Aorta (tissue), 5 donors: ENCODE measurements around the gene TMC4. TPM values are rescaled to one million over a fixed set of nuclear protein-coding genes. Genes with fewer than 3 reads are reported as not detected.
"Not testable (repeated sequence)": the region's sequence is repeated elsewhere in the genome, so short reads cannot be mapped to it uniquely, and the experiment has no call there.

Source experiments
- ATAC-seq: fragments of 200-7000 bp; cut with Tn5 transposase; one replicate; pipeline ENCODE4 v1.9.1; 2022; ENCODE audit warnings: moderate library complexity; ENCODE audit not compliant: low FRiP score
- DNase-seq, 2 donors: peaks; one replicate each; pipeline ENCODE4 v3.0.0-alpha.2; 2020
- H3K27ac ChIP-seq, 2 donors: one replicate each; pipeline ENCODE4 v1.5.1; 2013; ENCODE audit warnings: low read length in 2 of 2, mild to moderate bottlenecking in 2 of 2, moderate library complexity in 2 of 2, control low read depth in 1 of 2, inconsistent platforms in 1 of 2, low read depth in 1 of 2
- H3K27me3 ChIP-seq, 2 donors: one replicate each; pipeline ENCODE4 v1.6.1; 2013; ENCODE audit warnings: control low read depth in 1 of 2, low read length in 1 of 2, mild to moderate bottlenecking in 1 of 2, moderate library complexity in 1 of 2; ENCODE audit not compliant: insufficient read depth in 2 of 2, control insufficient read depth in 1 of 2
- H3K36me3 ChIP-seq, 2 donors: one replicate each; pipeline ENCODE4 v1.6.1; 2013; ENCODE audit warnings: control low read depth in 1 of 2, low read length in 1 of 2, mild to moderate bottlenecking in 1 of 2; ENCODE audit not compliant: insufficient read depth in 2 of 2, control insufficient read depth in 1 of 2
- H3K4me1 ChIP-seq, 2 donors: one replicate each; pipeline ENCODE4 v1.6.1; 2013; ENCODE audit warnings: low read length in 2 of 2, control low read depth in 1 of 2, mild to moderate bottlenecking in 1 of 2, moderate library complexity in 1 of 2; ENCODE audit not compliant: insufficient read depth in 2 of 2, control insufficient read depth in 1 of 2
- H3K4me3 ChIP-seq, 2 donors: one replicate each; pipeline ENCODE4 v1.5.1; 2013; ENCODE audit warnings: low read length in 2 of 2, control low read depth in 1 of 2, mild to moderate bottlenecking in 1 of 2
- H3K9me3 ChIP-seq: one replicate; pipeline ENCODE4 v1.6.1; 2013; ENCODE audit warnings: mild to moderate bottlenecking, low read length; ENCODE audit not compliant: control insufficient read depth
- WGBS, 2 donors: extraction: QIAGEN DNeasy Blood & Tissue Kit; methylation state at CpG; one replicate each; pipeline ENCODE4 v1.1.7; 2013; 5-methylcytosine and 5-hydroxymethylcytosine counted together
- intact Hi-C, 2 donors: fragments of 100-400 bp; cut with DNase I; formaldehyde crosslinking; loops; one replicate each; pipeline versions ENCODE4 v1.14.2 to v1.15.0; 2022
- long read RNA-seq, 2 donors: library from polyadenylated mRNA; unstranded; transcript quantifications; one replicate each; pipeline ENCODE4 v2.0.0, GENCODE V29; 2020 to 2021
- polyA plus RNA-seq, 2 donors: library from polyadenylated mRNA; stranded (reverse); fragments of 200-250 nt; gene quantifications; one replicate each; pipeline ENCODE4 v1.2.3, GENCODE V29; 2013
- total RNA-seq, 2 donors: library from RNA; stranded (reverse); fragmentation: NEBNext Ultra II Directional; extraction: Animal tissue kit (Norgen Biotek cat#: 25700); gene quantifications; one replicate each; pipeline ENCODE4 v1.2.1, GENCODE V29; 2021
- donor health status: healthy with polysubstance abuse.
- donor health status: Bipolar disorder and iron deficiency.
- donor health status: DM: no; HTN: no; CAD: no.
- donor health status: DM: no; HTN: no; CAD: no.
- donor health status: DM: yes; HTN: yes; CAD: no.

Gene TMC4
- total RNA-seq (1 to 10 TPM; 1.2 to 7.4 TPM), polyA plus RNA-seq (10 to 100 TPM in 1 of 2 donors, under 1 TPM in 1; 0.08 to 15.8 TPM)
- long read RNA-seq, donor 1 = 0 reads
- long read RNA-seq, donor 2, partial matches to known transcripts = 1 of 5 reads
- long read RNA-seq, donor 2, other reads (novel, unspliced or antisense) = 4 of 5 reads

GRCh38 chr19:54172471-54173358 is at the start of gene TMC4:
TMC4 (minus strand) TSS chr19:54173160; CDS start chr19:54173117, 43 bp downstream.
- H3K9me3 ChIP-seq = no peaks in the 10 kb centered on the region
- no peak within 1 kb of the TSS for H3K27ac ChIP-seq
- DNase-seq (no peak), ATAC-seq (no peak)
- intact Hi-C loops = no loop called here
- no peaks in the 10 kb centered on the region for H3K4me1 ChIP-seq
- no peaks in the 10 kb centered on the region for H3K36me3 ChIP-seq
- H3K27me3 ChIP-seq = no peaks in the 10 kb centered on the region
- WGBS, 2 donors = 9% methylated on average over 13 of the region's 13 CpGs
- H3K4me3 ChIP-seq = no peak within 1 kb of the TSS

DNA sequence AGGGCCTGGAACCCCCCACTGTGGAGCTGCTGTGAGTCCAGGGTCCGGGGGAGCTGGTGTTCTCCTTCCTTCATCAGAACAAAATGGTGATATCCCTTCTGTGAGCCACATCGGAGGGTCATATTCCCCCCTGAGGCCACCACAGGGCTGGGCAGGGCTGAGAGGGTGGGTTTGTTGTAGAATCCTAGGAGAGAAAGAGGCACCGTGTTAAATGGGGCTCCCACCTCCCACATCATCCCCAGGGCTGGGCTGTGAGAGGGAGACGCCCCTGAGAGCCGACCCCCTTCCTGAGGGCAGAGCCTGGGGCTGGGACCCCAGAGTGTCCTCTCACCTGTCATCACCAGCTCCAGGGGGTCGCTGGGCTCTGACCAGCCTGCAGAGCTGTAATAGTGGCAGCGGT is 49.0 kb upstream of the TMC4 start:
- H3K4me1 ChIP-seq, H3K27me3 ChIP-seq, ATAC-seq, DNase-seq, H3K36me3 ChIP-seq, H3K27ac ChIP-seq, H3K4me3 ChIP-seq, H3K9me3 ChIP-seq: not testable (repeated sequence)
- 72 to 74% methylated on average over 6 to 7 of the region's 7 CpGs for WGBS, 2 donors
- intact Hi-C loops = loop anchor here in 1 of 2 donors (2.0 kb wide), 1 partner anchor 17 kb away; no protein-coding TSS in a partner anchor

GRCh38 chr19:54219702-54220101 is 46.7 kb upstream of the TMC4 start:
- intact Hi-C loops, ATAC-seq, H3K9me3 ChIP-seq, H3K4me3 ChIP-seq, H3K4me1 ChIP-seq, H3K27ac ChIP-seq, H3K27me3 ChIP-seq, H3K36me3 ChIP-seq: not testable (repeated sequence)
- peak in 1 of 2 donors; percentile 44 for DNase-seq
- 79 to 83% methylated on average over 2 to 5 of the region's 5 CpGs for WGBS, 2 donors

GRCh38 chr19:54218960-54219661 is 46.2 kb upstream of the TMC4 start:
- Histone ChIP-seq H3K4me1 (no peaks in the 10 kb centered on the region), H3K27me3 (no peaks in the 10 kb centered on the region), H3K4me3 (no peak overlapping the region), H3K27ac (no peak overlapping the region), H3K36me3 (no peaks in the 10 kb centered on the region), H3K9me3 (no peaks in the 10 kb centered on the region)
- ATAC-seq = no peak
- intact Hi-C loops = no loop called here
- WGBS, 2 donors = 90 to 92% methylated on average over 27 of the region's 27 CpGs
- peak in 1 of 2 donors; percentile 42 for DNase-seq

DNA sequence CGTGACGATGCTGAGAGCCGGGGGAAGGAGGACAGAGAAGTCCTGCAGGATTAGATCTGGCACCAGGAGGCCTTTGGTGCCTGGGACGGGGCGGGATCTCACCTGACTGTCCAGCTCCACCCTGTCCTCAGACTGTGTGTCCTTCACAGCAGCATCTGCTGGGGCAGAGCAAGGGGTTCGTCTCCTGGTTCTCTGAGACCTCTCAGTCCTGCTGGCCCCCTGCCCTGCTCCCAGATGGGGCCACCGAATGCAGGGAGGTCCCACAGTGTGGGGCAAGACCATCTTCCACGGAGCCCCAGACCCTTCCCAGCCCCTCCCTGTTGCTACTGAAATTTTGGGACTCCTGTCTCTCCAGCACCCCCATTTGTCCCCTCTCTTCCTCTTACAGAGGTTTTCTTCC is 45.3 kb upstream of the TMC4 start:
- no peak for DNase-seq
- ATAC-seq = no peak
- Histone ChIP-seq H3K27me3 (no peaks in the 10 kb centered on the region), H3K4me1 (no peaks in the 10 kb centered on the region), H3K4me3 (no peak overlapping the region), H3K9me3 (no peaks in the 10 kb centered on the region), H3K27ac (no peak overlapping the region), H3K36me3 (no peaks in the 10 kb centered on the region)
- WGBS, 2 donors = 78 to 85% methylated on average over 5 to 8 of the region's 8 CpGs
- intact Hi-C loops = no loop called here

DNA sequence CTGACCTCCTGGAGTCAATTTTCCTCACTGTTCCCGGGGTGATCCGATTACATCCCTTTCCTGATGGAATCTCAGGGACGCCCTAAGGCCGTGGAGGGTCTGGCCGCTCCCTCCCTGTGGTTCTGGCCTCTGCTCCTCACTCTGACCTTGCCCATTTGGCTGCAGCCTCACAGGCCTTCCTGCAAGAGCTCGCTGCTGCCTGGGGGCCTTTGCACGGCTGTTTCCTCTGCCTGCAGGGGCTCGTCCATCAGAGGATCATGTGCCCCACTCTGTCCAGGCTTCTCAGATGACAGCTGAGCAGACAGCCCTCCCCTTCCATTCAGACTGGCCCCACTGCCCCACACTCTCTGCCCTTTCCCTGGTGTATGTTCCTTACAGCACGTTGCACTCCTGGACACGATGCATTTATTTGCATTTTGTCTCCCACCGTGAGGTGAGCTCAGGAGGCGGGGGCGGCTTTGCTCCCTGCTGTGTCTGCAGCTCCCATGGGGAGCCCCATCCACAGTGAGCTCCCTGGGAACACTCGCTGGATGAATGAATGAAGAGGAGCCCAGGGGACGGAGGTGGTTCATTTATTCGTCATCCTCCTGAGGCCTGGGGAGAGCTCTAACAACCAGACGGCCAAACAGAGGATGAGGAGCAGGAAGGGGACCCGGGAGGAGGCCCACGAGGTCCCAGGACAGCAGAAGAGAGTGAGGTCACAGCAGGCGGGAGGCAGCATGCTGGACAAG is 44.7 kb upstream of the TMC4 start:
- 47 to 61% methylated on average over 14 to 17 of the region's 20 CpGs for WGBS, 2 donors

GRCh38 chr19:54216869-54217268 is 43.9 kb upstream of the TMC4 start:
- Histone ChIP-seq H3K27ac (no peak overlapping the region), H3K27me3 (no peaks in the 10 kb centered on the region), H3K4me1 (no peaks in the 10 kb centered on the region), H3K9me3 (no peaks in the 10 kb centered on the region), H3K4me3 (no peak overlapping the region), H3K36me3 (no peaks in the 10 kb centered on the region)
- ATAC-seq (no peak), DNase-seq (peak in 1 of 2 donors; percentile 16)
- intact Hi-C loops = no loop called here
- WGBS, 2 donors = 84% methylated on average over 8 to 9 of the region's 9 CpGs

More for the DNA sequence above, 44.7 kb upstream of the TMC4 start:
- H3K4me1 ChIP-seq, H3K27me3 ChIP-seq, H3K9me3 ChIP-seq, H3K36me3 ChIP-seq, ATAC-seq, intact Hi-C loops, DNase-seq, H3K4me3 ChIP-seq, H3K27ac ChIP-seq: not testable (repeated sequence)

DNA sequence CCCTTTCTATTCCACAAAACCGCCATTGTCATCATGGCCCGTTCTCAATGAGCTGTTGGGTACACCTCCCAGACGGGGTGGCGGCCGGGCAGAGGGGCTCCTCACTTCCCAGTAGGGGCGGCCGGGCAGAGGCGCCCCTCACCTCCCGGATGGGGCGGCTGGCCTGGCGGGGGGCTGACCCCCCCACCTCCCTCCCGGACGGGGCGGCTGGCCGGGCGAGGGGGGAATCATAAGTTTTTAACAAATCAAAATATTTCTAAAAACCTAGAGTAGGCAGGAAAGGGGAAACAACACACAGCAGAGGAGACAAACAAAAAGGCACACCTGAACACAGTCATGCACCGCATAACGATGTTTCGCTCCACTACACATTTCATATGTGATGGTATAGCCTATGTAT is 41.8 kb upstream of the TMC4 start:
- H3K4me1 ChIP-seq, H3K36me3 ChIP-seq, H3K9me3 ChIP-seq, intact Hi-C loops, ATAC-seq, H3K4me3 ChIP-seq, H3K27me3 ChIP-seq, H3K27ac ChIP-seq: not testable (repeated sequence)
- WGBS, 2 donors = 96 to 97% methylated on average over 14 to 16 of the region's 19 CpGs
- DNase-seq = peak in 1 of 2 donors; percentile 35
